Breast epithelium (tissue), 4 donors: Measurements from ENCODE around the gene IFIT1B. TPM values are rescaled to one million over a fixed set of nuclear protein-coding genes. Genes with fewer than 3 reads are reported as not detected.
A peak's percentile ranks its signal among the peaks of the same experiment; 100 is the strongest.
"Not testable (repeated sequence)": the region's sequence is repeated elsewhere in the genome, so short reads cannot be mapped to it uniquely, and the experiment has no call there.

Experiments used
- DNase-seq, 2 donors: peaks; one replicate each; pipeline ENCODE4 v3.0.0-alpha.2; 2019; ENCODE audit warnings: low spot score in 2 of 2
- H3K27ac ChIP-seq, 2 donors: fragments of 200-600 bp; sonication (generic) in 1 of 2; one replicate each; pipeline ENCODE4 v1.5.1; 2016 to 2019; ENCODE audit warnings: mild to moderate bottlenecking in 1 of 2
- H3K27me3 ChIP-seq, 2 donors: fragments of 200-600 bp; sonication (generic) in 1 of 2; one replicate each; pipeline versions ENCODE4 v1.5.1 to v1.6.0; 2017 to 2019; ENCODE audit warnings: control low read depth in 1 of 2, mild to moderate bottlenecking in 1 of 2
- H3K36me3 ChIP-seq: fragments of 200-600 bp; one replicate; pipeline ENCODE4 v1.5.1; 2019
- H3K4me1 ChIP-seq, 2 donors: fragments of 200-600 bp; sonication (generic); one replicate each; pipeline ENCODE4 v1.5.1; 2016 to 2019; ENCODE audit warnings: control low read depth in 1 of 2
- H3K4me3 ChIP-seq, 3 donors: fragments of 200-600 bp; sonication (generic); 1 replicate in 2 of 3; 2 replicates in 1 of 3; pipeline ENCODE4 v1.5.1; 2016 to 2019; ENCODE audit warnings: mild to moderate bottlenecking in 3 of 3, moderate library complexity in 2 of 3
- H3K9me3 ChIP-seq, 2 donors: fragments of 200-600 bp; sonication (generic) in 1 of 2; one replicate each; pipeline ENCODE4 v1.5.1; 2016 to 2019; ENCODE audit warnings: control low read depth in 1 of 2
- CTCF ChIP-seq, 3 donors: fragments of 450-650 bp; IDR thresholded peaks; one replicate each; pipeline ENCODE4 v1.5.1; 2016 to 2017; ENCODE audit warnings: antibody characterized with exemption in 3 of 3, mild to moderate bottlenecking in 3 of 3, moderate library complexity in 3 of 3
- POLR2A ChIP-seq: fragments of 450-650 bp; IDR thresholded peaks from one replicate; pipeline ENCODE4 v1.6.1; 2016; ENCODE audit warnings: antibody characterized with exemption, mild to moderate bottlenecking, moderate library complexity
- POLR2AphosphoS5 ChIP-seq, 3 donors: sonication (generic); formaldehyde crosslinking; IDR thresholded peaks; one replicate each; pipeline ENCODE4 v1.6.1; 2017; ENCODE audit warnings: antibody characterized with exemption in 3 of 3
- intact Hi-C: fragments of 100-400 bp; cut with DNase I; formaldehyde crosslinking; loops from one replicate; pipeline ENCODE4 v1.15.1; 2023; ENCODE audit warnings: low total_unique reads
- total RNA-seq, 3 donors: library from RNA; depleted of rRNA; stranded (reverse); fragments of >200 nt; gene quantifications; one replicate each; pipeline ENCODE4 v1.1.0, GENCODE V29; 2016

IFIT1B gene
- total RNA-seq, 3 donors from 2014 or later = not detected

- Histone ChIP-seq H3K4me3 (no peak overlapping the region), H3K27me3 (no peaks in the 10 kb centered on the region), H3K27ac (no peak overlapping the region), H3K9me3 (no peaks in the 10 kb centered on the region), H3K4me1 (no peaks in the 10 kb centered on the region), H3K36me3 (no peaks in the 10 kb centered on the region)
- no peak for DNase-seq
- intact Hi-C loops = no loop called here
- TF ChIP-seq POLR2AphosphoS5 (IDR thresholded peaks at IDR 0.05) = no peak
- TF ChIP-seq CTCF (IDR thresholded peaks at IDR 0.05) = no peak
- TF ChIP-seq POLR2A = no peak
Measured at GRCh38 chr10:89382757-89383156, 4.9 kb downstream of the IFIT1B start.

- Histone ChIP-seq H3K27me3 (no peaks in the 10 kb centered on the region), H3K36me3 (no peaks in the 10 kb centered on the region), H3K9me3 (no peaks in the 10 kb centered on the region), H3K4me1 (no peaks in the 10 kb centered on the region), H3K27ac (no peak overlapping the region), H3K4me3 (no peak overlapping the region)
- TF ChIP-seq POLR2AphosphoS5 (IDR thresholded peaks at IDR 0.05) = no peak
- no peak for TF ChIP-seq CTCF (IDR thresholded peaks at IDR 0.05)
- no peak for TF ChIP-seq POLR2A
- DNase-seq = no peak
- intact Hi-C loops = no loop called here
Measured at GRCh38 chr10:89384474-89385340, 6.9 kb downstream of the IFIT1B start.

DNA sequence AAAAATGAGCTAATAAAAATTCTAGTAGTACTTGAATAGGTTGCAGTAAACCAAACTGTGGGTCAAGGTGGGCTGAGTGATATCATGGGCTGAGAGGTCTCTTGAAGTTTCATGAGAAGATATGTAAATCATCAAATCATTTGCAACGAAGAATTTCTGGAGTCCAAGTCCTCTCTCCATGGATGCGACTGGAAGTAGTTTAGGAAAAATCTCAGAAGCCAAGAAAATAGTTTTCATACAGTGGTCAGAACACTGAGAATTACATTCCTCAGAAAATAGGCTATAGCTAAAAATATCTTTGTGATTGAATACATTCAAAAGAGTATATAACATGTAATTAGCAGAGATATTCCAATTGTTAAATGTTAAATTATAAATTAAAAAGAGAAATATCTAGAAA is 10.9 kb downstream of the IFIT1B start:
- no peaks in the 10 kb centered on the region for H3K4me1 ChIP-seq
- H3K9me3 ChIP-seq = no peaks in the 10 kb centered on the region
- DNase-seq = no peak
- H3K27me3 ChIP-seq = no peaks in the 10 kb centered on the region
- H3K36me3 ChIP-seq = no peaks in the 10 kb centered on the region
- TF ChIP-seq POLR2A (no peak), CTCF (IDR thresholded peaks at IDR 0.05) (no peak), POLR2AphosphoS5 (IDR thresholded peaks at IDR 0.05) (no peak)
- intact Hi-C loops = no loop called here
- no peak overlapping the region for H3K27ac ChIP-seq
- no peak overlapping the region for H3K4me3 ChIP-seq

DNA sequence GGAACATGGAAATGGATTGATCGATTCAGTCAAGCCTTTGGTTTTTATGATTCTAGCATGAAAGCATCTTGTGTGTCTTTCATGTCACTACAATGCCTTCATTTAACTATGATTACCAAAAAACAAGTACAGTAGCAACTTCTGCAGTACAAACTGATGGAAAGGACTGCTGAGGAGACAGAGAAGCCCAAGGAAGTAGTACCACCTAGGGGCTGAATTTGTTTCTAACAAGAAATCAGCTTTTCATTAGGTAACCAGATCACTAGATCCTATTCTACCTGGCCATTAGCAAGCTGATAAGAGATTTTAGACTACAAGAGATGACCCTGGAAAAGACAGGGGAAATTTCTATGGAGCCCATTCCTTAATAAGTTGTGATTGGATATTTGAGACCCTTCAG is 11.4 kb downstream of the IFIT1B start:
- Histone ChIP-seq H3K36me3 (no peaks in the 10 kb centered on the region), H3K4me3 (no peak overlapping the region), H3K9me3 (no peaks in the 10 kb centered on the region), H3K27me3 (no peaks in the 10 kb centered on the region), H3K4me1 (no peaks in the 10 kb centered on the region), H3K27ac (no peak overlapping the region)
- no peak for DNase-seq
- TF ChIP-seq CTCF (IDR thresholded peaks at IDR 0.05) (peak in 2 of 3 donors; percentile 17 to 26), POLR2AphosphoS5 (IDR thresholded peaks at IDR 0.05) (no peak), POLR2A (no peak)
- intact Hi-C loops = no loop called here

DNA sequence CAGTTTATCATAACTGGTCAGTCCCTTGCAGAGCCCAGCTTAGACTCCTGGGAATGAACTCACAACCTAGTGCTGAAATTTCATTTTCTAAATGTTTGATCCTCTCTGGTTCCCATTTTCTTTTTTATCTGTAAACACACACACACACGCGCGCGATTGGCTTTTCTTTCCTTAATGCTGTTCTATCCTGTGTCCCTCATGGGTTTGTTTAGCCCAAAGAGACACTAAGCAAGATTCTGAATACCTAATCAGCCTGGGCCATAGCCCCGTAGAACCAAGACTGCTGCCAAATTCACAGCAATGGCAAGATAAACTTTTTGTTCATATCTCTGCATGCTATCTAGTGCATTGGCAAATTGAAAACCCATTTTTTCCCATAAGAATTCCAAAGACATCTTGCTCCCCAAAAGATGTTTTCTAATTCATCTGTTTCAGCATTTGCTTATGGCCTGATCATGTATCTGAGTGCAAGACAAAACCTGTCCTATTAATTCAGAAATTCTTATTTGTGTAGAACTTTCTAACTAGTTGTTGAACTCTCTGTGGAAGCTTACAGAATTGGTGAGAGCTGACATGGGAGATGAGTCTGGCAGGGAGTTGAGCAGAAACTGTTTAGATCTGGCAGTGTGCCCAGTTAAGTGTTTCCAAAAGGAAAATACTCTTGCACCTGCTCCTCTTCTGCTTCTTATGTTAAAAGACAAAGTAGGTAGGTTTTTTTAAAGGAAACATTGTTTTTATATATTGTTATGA is 12.8 kb downstream of the IFIT1B start:
- no peak overlapping the region for H3K4me3 ChIP-seq
- no peaks in the 10 kb centered on the region for H3K36me3 ChIP-seq
- H3K27me3 ChIP-seq = no peaks in the 10 kb centered on the region
- intact Hi-C loops = no loop called here
- H3K9me3 ChIP-seq = no peaks in the 10 kb centered on the region
- no peak for TF ChIP-seq CTCF (IDR thresholded peaks at IDR 0.05)
- no peak for TF ChIP-seq POLR2AphosphoS5 (IDR thresholded peaks at IDR 0.05)
- no peak overlapping the region for H3K27ac ChIP-seq
- H3K4me1 ChIP-seq = no peaks in the 10 kb centered on the region
- no peak for DNase-seq

- H3K27me3 ChIP-seq, H3K9me3 ChIP-seq, DNase-seq, H3K4me1 ChIP-seq, H3K36me3 ChIP-seq, intact Hi-C loops, H3K27ac ChIP-seq, H3K4me3 ChIP-seq: not testable (repeated sequence)
Measured at GRCh38 chr10:89391226-89391576, 13.3 kb downstream of the IFIT1B start.
